OCI-LY1 (cell line): Measurements from ENCODE around the gene NDUFS7.

Experiments used
- EZH2 ChIP-seq: fragments of 200-600 bp; sonication (generic), shearing (Covaris generic); IDR thresholded peaks from 2 replicates; pipeline ENCODE4 v1.8.0; 2017; ENCODE audit warnings: borderline replicate concordance, mixed run types, mild to moderate bottlenecking, antibody characterized with exemption, low read length, moderate library complexity, mixed read lengths
- TF ChIP-seq, protein P1 (sequence below): fragments of 200-600 bp; sonication (generic), shearing (Covaris generic); IDR thresholded peaks from 2 replicates; pipeline ENCODE4 v1.5.1; 2017; ENCODE audit warnings: mild to moderate bottlenecking, antibody characterized with exemption, low read length, moderate library complexity, mixed read lengths

DNA sequence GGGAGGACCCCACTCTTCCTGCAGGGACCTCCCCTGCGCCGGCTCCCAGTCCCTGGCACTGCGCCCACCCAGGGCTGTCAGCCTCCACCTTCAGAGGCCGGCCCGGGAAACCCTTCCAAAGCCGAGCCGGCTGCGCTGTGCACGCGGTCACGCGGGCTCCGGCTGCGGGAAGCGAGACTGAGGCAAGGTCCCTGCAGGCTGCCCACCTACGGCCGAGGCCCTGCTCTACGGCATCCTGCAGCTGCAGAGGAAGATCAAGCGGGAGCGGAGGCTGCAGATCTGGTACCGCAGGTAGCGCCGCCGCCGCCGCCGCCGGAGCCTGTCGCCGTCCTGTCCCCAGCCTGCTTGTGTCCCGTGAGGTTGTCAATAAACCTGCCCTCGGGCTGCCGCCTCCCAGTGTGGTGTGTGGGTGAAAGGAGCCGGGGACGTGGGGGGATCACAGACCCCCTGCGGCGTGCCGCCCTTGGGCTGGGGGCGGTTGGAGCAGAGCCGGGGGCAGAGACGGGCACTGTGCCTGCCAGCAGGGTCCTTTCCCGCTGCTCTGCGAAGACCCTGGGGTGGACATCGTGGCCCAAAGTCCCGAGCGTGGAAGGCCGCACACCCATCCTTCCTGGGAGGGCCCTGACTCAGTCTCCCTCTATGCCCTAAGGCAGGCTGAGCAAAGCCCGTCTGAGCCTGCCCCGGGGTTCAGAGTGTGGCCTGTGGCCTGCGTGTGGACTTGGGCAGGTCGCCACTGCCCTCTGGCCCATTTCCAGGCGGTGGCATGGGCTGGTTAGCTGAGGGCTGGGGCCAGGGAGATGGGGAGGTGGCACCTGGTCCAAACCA lies 11.7 kb downstream of the NDUFS7 start:
- TF ChIP-seq, protein P1, sequence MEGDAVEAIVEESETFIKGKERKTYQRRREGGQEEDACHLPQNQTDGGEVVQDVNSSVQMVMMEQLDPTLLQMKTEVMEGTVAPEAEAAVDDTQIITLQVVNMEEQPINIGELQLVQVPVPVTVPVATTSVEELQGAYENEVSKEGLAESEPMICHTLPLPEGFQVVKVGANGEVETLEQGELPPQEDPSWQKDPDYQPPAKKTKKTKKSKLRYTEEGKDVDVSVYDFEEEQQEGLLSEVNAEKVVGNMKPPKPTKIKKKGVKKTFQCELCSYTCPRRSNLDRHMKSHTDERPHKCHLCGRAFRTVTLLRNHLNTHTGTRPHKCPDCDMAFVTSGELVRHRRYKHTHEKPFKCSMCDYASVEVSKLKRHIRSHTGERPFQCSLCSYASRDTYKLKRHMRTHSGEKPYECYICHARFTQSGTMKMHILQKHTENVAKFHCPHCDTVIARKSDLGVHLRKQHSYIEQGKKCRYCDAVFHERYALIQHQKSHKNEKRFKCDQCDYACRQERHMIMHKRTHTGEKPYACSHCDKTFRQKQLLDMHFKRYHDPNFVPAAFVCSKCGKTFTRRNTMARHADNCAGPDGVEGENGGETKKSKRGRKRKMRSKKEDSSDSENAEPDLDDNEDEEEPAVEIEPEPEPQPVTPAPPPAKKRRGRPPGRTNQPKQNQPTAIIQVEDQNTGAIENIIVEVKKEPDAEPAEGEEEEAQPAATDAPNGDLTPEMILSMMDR: no peak
- TF ChIP-seq EZH2: no peak
